Activated CD8-positive, alpha-beta T cell treated with anti-CD3 and anti-CD28 coated beads for 36 hours (primary cell): ENCODE results near the gene FAM25C. TPM values are rescaled to one million over a fixed set of nuclear protein-coding genes. Genes with fewer than 3 reads are reported as not detected.
"Not testable (repeated sequence)": the region's sequence is repeated elsewhere in the genome, so short reads cannot be mapped to it uniquely, and the experiment has no call there.

ENCODE experiments used
- ATAC-seq: fragments of 200-7000 bp; cut with Tn5 transposase; one replicate; pipeline ENCODE4 v1.10.0; 2021; ENCODE audit warnings: mild to moderate bottlenecking, moderate library complexity
- CTCF ChIA-PET: fragments of 350-600 bp; sonication (Branson Sonifier 250); formaldehyde crosslinking; loops from one replicate; lab custom pipeline; 2021; ENCODE audit warnings: antibody characterized with exemption; lab: Charles Lee
- POLR2A ChIA-PET: fragments of 350-600 bp; sonication (Branson Sonifier 250); formaldehyde crosslinking; loops from one replicate; lab custom pipeline; 2021; ENCODE audit warnings: antibody characterized with exemption; lab: Charles Lee
- DNase-seq: peaks from one replicate; pipeline ENCODE4 v3.0.0-alpha.2; 2020
- H3K27ac Mint-ChIP-seq: one replicate; pipeline ENCODE4 v1.8.0; 2021; ENCODE audit warnings: mild to moderate bottlenecking, mixed read lengths
- H3K27me3 Mint-ChIP-seq: one replicate; pipeline ENCODE4 v1.8.0; 2021; ENCODE audit warnings: mixed read lengths
- H3K36me3 Mint-ChIP-seq: one replicate; pipeline ENCODE4 v1.8.0; 2021; ENCODE audit warnings: low read depth, mixed read lengths
- H3K4me1 Mint-ChIP-seq: one replicate; pipeline ENCODE4 v1.8.0; 2021; ENCODE audit warnings: low read depth, mixed read lengths
- H3K4me3 Mint-ChIP-seq: one replicate; pipeline ENCODE4 v1.8.0; 2021; ENCODE audit warnings: mild to moderate bottlenecking, moderate library complexity, mixed read lengths
- H3K9me3 Mint-ChIP-seq: one replicate; pipeline ENCODE4 v1.8.0; 2021; ENCODE audit warnings: mixed read lengths
- intact Hi-C: fragments of 100-400 bp; cut with micrococcal nuclease; formaldehyde crosslinking; loops from one replicate; pipeline ENCODE4 v1.10.0; 2022
- total RNA-seq, 2 experiments: library from RNA; stranded (reverse); gene quantifications; one replicate each; pipeline ENCODE4 v1.2.3, GENCODE V29; 2021

The FAM25C gene
- total RNA-seq, 2 experiments from 2014 or later, result not detected

GRCh38 chr10:47975409-47975808 lies 24.2 kb downstream of the FAM25C start:
- H3K4me3 Mint-ChIP-seq, POLR2A ChIA-PET, H3K27me3 Mint-ChIP-seq, ATAC-seq, H3K4me1 Mint-ChIP-seq, DNase-seq, H3K27ac Mint-ChIP-seq, H3K36me3 Mint-ChIP-seq, H3K9me3 Mint-ChIP-seq, CTCF ChIA-PET, intact Hi-C loops: not testable (repeated sequence)

- H3K4me3 Mint-ChIP-seq, ATAC-seq, H3K9me3 Mint-ChIP-seq, H3K27ac Mint-ChIP-seq, intact Hi-C loops, DNase-seq, H3K36me3 Mint-ChIP-seq, CTCF ChIA-PET, H3K27me3 Mint-ChIP-seq, H3K4me1 Mint-ChIP-seq, POLR2A ChIA-PET: not testable (repeated sequence)
Measured at GRCh38 chr10:47973131-47973530, 26.5 kb downstream of the FAM25C start.

- H3K4me1 Mint-ChIP-seq, CTCF ChIA-PET, H3K36me3 Mint-ChIP-seq, H3K9me3 Mint-ChIP-seq, POLR2A ChIA-PET, ATAC-seq, H3K27me3 Mint-ChIP-seq, intact Hi-C loops, H3K27ac Mint-ChIP-seq, H3K4me3 Mint-ChIP-seq, DNase-seq: not testable (repeated sequence)
Measured at GRCh38 chr10:47972077-47972476, 27.5 kb downstream of the FAM25C start.

DNA sequence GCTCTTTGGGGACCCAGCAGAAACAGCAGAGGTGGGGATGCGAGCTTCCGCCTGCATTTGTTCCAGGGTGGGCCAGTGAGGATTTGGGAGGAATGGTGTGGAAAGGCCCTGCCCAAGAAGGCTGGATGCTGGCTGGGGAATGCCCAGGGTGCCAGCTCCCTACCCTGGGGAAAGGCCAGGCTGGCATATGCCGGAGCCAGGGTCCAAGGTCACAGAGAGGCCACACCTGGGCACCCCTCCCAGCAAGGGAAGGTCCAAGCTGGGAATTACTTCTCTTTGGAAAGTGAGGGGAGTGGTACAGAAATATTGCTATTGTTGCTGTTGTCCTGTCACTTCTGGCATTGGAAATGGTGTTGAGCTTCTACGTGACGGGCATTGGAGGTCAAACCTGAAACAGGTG lies 28.0 kb downstream of the FAM25C start:
- ATAC-seq, H3K4me1 Mint-ChIP-seq, DNase-seq, H3K36me3 Mint-ChIP-seq, H3K27ac Mint-ChIP-seq, CTCF ChIA-PET, H3K9me3 Mint-ChIP-seq, H3K4me3 Mint-ChIP-seq, H3K27me3 Mint-ChIP-seq, POLR2A ChIA-PET, intact Hi-C loops: not testable (repeated sequence)

- H3K4me3 Mint-ChIP-seq, H3K36me3 Mint-ChIP-seq, ATAC-seq, CTCF ChIA-PET, H3K27me3 Mint-ChIP-seq, intact Hi-C loops, POLR2A ChIA-PET, H3K9me3 Mint-ChIP-seq, H3K4me1 Mint-ChIP-seq, H3K27ac Mint-ChIP-seq, DNase-seq: not testable (repeated sequence)
Measured at GRCh38 chr10:47970047-47970446, 29.5 kb downstream of the FAM25C start.

- POLR2A ChIA-PET, intact Hi-C loops: not testable (repeated sequence)
Measured at GRCh38 chr10:47968988-47969387, 30.6 kb downstream of the FAM25C start.

GRCh38 chr10:47964280-47965063 lies 35.1 kb downstream of the FAM25C start:
- CTCF ChIA-PET, H3K4me3 Mint-ChIP-seq, H3K27ac Mint-ChIP-seq, POLR2A ChIA-PET, ATAC-seq, H3K27me3 Mint-ChIP-seq, intact Hi-C loops, H3K4me1 Mint-ChIP-seq, H3K9me3 Mint-ChIP-seq, DNase-seq, H3K36me3 Mint-ChIP-seq: not testable (repeated sequence)

More at GRCh38 chr10:47968988-47969387, 30.6 kb downstream of the FAM25C start:
- DNase-seq, H3K9me3 Mint-ChIP-seq, ATAC-seq, CTCF ChIA-PET, H3K27ac Mint-ChIP-seq, H3K4me3 Mint-ChIP-seq, H3K27me3 Mint-ChIP-seq, H3K4me1 Mint-ChIP-seq, H3K36me3 Mint-ChIP-seq: not testable (repeated sequence)

- H3K9me3 Mint-ChIP-seq, H3K27me3 Mint-ChIP-seq, POLR2A ChIA-PET, DNase-seq, H3K4me1 Mint-ChIP-seq, H3K4me3 Mint-ChIP-seq, CTCF ChIA-PET, H3K27ac Mint-ChIP-seq, H3K36me3 Mint-ChIP-seq, ATAC-seq, intact Hi-C loops: not testable (repeated sequence)
Measured at GRCh38 chr10:47962785-47963184, 36.8 kb downstream of the FAM25C start.

DNA sequence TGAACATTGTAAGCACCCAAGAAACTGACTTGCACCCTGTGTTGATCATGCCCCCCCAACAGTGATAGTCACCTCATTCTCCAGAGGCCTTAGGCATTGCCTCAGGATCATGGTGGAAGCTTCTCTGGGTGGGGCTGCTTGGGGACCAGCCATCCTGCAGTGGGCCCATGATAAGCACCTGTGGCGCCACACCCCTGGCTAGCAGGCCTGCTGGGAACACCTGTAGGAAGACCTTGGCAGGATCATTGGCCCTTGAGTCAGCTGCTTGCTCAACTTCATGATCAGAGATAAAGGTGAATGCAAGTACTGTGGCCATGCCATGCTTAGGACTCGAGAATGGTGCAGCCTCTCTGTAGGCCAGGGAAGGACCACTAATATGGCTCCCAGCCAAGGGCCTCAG lies 38.9 kb downstream of the FAM25C start:
- CTCF ChIA-PET, ATAC-seq, H3K27me3 Mint-ChIP-seq, H3K27ac Mint-ChIP-seq, intact Hi-C loops, H3K4me3 Mint-ChIP-seq, H3K9me3 Mint-ChIP-seq, H3K4me1 Mint-ChIP-seq, H3K36me3 Mint-ChIP-seq, DNase-seq, POLR2A ChIA-PET: not testable (repeated sequence)

DNA sequence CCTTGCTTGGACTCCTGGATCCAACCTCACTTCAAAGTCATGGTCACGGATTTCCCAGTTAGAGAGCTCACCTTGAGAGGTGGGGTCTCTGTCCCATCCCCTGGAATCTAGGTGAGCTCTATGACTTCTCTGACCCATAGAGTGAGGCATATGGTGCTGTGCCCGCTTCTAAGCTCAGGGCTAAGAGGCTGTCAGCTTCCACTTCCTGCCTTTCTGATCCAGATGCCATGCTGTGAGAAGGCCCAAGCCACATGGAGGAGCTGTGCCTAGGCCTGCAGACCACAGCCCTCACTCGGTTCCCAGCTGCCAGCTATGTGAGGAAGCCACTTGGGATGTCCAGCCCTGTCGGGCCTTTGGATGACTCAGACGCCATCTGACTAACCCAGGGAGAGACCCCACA lies 39.9 kb downstream of the FAM25C start:
- DNase-seq, POLR2A ChIA-PET, H3K9me3 Mint-ChIP-seq, intact Hi-C loops, H3K36me3 Mint-ChIP-seq, H3K4me1 Mint-ChIP-seq, ATAC-seq, H3K27ac Mint-ChIP-seq, H3K4me3 Mint-ChIP-seq, CTCF ChIA-PET, H3K27me3 Mint-ChIP-seq: not testable (repeated sequence)

- H3K27ac Mint-ChIP-seq, H3K9me3 Mint-ChIP-seq, CTCF ChIA-PET, ATAC-seq, H3K27me3 Mint-ChIP-seq, H3K4me3 Mint-ChIP-seq, H3K36me3 Mint-ChIP-seq, POLR2A ChIA-PET, H3K4me1 Mint-ChIP-seq, intact Hi-C loops, DNase-seq: not testable (repeated sequence)
Measured at GRCh38 chr10:47957158-47957557, 42.4 kb downstream of the FAM25C start.

DNA sequence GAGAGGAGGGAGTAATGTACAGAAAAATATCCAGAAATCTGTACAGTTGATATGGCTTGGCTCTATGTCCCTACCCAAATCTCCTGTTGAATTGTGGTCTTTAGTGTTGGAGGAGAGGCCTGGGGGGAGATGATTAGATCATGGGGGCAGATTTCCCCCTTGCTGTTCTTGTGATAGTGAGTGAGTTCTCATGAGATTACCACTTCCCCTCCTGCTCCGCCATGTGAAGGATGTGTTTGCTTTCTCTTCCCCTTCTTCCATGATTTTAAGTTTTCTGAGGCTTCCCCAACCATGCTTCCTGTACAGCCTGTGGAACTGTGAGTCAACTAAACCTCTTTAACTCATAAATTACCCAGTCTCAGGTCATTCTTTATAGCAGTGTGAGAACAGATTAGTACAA lies 52.2 kb downstream of the FAM25C start:
- H3K9me3 Mint-ChIP-seq, DNase-seq, intact Hi-C loops, H3K27ac Mint-ChIP-seq, POLR2A ChIA-PET, H3K4me3 Mint-ChIP-seq, CTCF ChIA-PET, H3K4me1 Mint-ChIP-seq, H3K36me3 Mint-ChIP-seq, ATAC-seq, H3K27me3 Mint-ChIP-seq: not testable (repeated sequence)
